OCI-LY1 (cell line): ENCODE measurements around the gene RBP5.

ENCODE experiments used
- H2AFZ ChIP-seq: fragments of 200-600 bp; sonication (generic), shearing (Covaris generic); 2 replicates; pipeline ENCODE4 v1.6.0; 2014; ENCODE audit warnings: antibody characterized with exemption, mild to moderate bottlenecking, low read length
- H3F3A ChIP-seq: fragments of 200-600 bp; sonication (generic), shearing (Covaris generic); 2 replicates; pipeline ENCODE4 v1.6.0; 2014; ENCODE audit warnings: mild to moderate bottlenecking, antibody characterized with exemption, low read length, moderate library complexity; ENCODE audit not compliant: insufficient read depth
- H3K27ac ChIP-seq: fragments of 200-600 bp; sonication (generic); 2 replicates; pipeline ENCODE4 v1.5.1; 2014; ENCODE audit warnings: low read length, mixed run types, mild to moderate bottlenecking, low read depth; ENCODE audit not compliant: poor library complexity, severe bottlenecking
- H3K27me3 ChIP-seq: fragments of 200-600 bp; sonication (generic); 2 replicates; pipeline ENCODE4 v1.6.0; 2014; ENCODE audit warnings: antibody characterized with exemption, mild to moderate bottlenecking, low read length, moderate library complexity; ENCODE audit not compliant: insufficient read depth
- H3K36me3 ChIP-seq: fragments of 200-600 bp; sonication (generic); 2 replicates; pipeline ENCODE4 v1.6.1; 2014; ENCODE audit warnings: mild to moderate bottlenecking, antibody characterized with exemption, low read length, moderate library complexity, mixed read lengths; ENCODE audit not compliant: insufficient read depth
- H3K4me1 ChIP-seq: fragments of 200-600 bp; sonication (generic); 2 replicates; pipeline ENCODE4 v1.5.1; 2014; ENCODE audit warnings: mild to moderate bottlenecking, low read length, moderate library complexity; ENCODE audit not compliant: insufficient read depth, severe bottlenecking
- H3K4me2 ChIP-seq: fragments of 200-600 bp; sonication (generic), shearing (Covaris generic); 2 replicates; pipeline ENCODE4 v1.6.1; 2014; ENCODE audit warnings: low read length
- H3K4me3 ChIP-seq: fragments of 200-600 bp; sonication (generic); 2 replicates; pipeline ENCODE4 v1.5.1; 2014; ENCODE audit warnings: low read length, low read depth, mild to moderate bottlenecking, mixed read lengths; ENCODE audit not compliant: poor library complexity, severe bottlenecking
- H3K79me2 ChIP-seq: fragments of 200-600 bp; shearing (Covaris generic); 2 replicates; pipeline ENCODE4 v1.6.1; 2016; ENCODE audit warnings: mixed run types, low read length, mixed read lengths; ENCODE audit not compliant: insufficient read depth
- H3K9ac ChIP-seq: fragments of 200-600 bp; sonication (generic), shearing (Covaris generic); 2 replicates; pipeline ENCODE4 v1.6.1; 2014; ENCODE audit warnings: mild to moderate bottlenecking, low read length, mixed read lengths
- H3K9me2 ChIP-seq: fragments of 200-600 bp; sonication (generic), shearing (Covaris generic); 2 replicates; pipeline ENCODE4 v1.6.1; 2014; ENCODE audit warnings: low read depth, mild to moderate bottlenecking, low read length, mixed read lengths
- H3K9me3 ChIP-seq: fragments of 200-600 bp; shearing (Covaris generic); 2 replicates; pipeline ENCODE4 v1.6.1; 2014; ENCODE audit warnings: low read length, mixed read lengths
- H4K20me1 ChIP-seq: fragments of 200-600 bp; sonication (generic), shearing (Covaris generic); 2 replicates; pipeline ENCODE4 v1.6.0; 2016; ENCODE audit warnings: mild to moderate bottlenecking, low read length; ENCODE audit not compliant: insufficient read depth
- CTCF ChIP-seq: fragments of 200-600 bp; sonication (generic), shearing (Covaris generic); IDR thresholded peaks from 2 replicates; pipeline ENCODE4 v1.5.1; 2017; ENCODE audit warnings: mild to moderate bottlenecking, antibody characterized with exemption, low read length, moderate library complexity, mixed read lengths
- EZH2 ChIP-seq: fragments of 200-600 bp; sonication (generic), shearing (Covaris generic); IDR thresholded peaks from 2 replicates; pipeline ENCODE4 v1.8.0; 2017; ENCODE audit warnings: borderline replicate concordance, mixed run types, mild to moderate bottlenecking, antibody characterized with exemption, low read length, moderate library complexity, mixed read lengths

RBP5 gene

DNA sequence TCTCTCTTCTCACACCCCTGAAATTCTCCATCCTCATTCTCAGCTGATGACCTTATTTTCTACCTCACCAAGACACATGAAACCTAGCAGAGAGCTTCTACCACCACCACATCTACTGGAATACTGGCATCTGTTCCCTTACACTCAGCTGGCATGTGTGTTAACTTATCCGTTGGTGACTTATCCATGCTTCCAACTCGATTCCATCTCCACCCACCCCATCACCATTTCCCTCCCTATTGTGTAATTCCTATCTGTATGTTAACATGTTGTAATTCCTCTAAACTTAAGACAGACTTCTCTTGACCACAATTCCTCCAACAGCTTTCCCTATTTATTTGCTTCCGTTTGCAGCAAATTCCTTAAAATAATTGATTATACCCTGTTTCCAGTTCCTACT lies 52.8 kb downstream of the RBP5 start:
- no peaks in the 10 kb centered on the region for H3K27me3 ChIP-seq
- H3K36me3 ChIP-seq = no peaks in the 10 kb centered on the region
- H3K9ac ChIP-seq = no peak overlapping the region
- H3K79me2 ChIP-seq = no peaks in the 10 kb centered on the region
- no peak overlapping the region for H3K27ac ChIP-seq
- H3K9me2 ChIP-seq = no peaks in the 10 kb centered on the region
- H3K9me3 ChIP-seq = no peaks in the 10 kb centered on the region
- no peak overlapping the region for H2AFZ ChIP-seq
- no peak overlapping the region for H3K4me2 ChIP-seq
- no peaks in the 10 kb centered on the region for H3F3A ChIP-seq
- no peaks in the 10 kb centered on the region for H3K4me1 ChIP-seq
- H3K4me3 ChIP-seq = no peak overlapping the region
- TF ChIP-seq CTCF = no peak
- TF ChIP-seq EZH2 = no peak
- H4K20me1 ChIP-seq = no peaks in the 10 kb centered on the region

DNA sequence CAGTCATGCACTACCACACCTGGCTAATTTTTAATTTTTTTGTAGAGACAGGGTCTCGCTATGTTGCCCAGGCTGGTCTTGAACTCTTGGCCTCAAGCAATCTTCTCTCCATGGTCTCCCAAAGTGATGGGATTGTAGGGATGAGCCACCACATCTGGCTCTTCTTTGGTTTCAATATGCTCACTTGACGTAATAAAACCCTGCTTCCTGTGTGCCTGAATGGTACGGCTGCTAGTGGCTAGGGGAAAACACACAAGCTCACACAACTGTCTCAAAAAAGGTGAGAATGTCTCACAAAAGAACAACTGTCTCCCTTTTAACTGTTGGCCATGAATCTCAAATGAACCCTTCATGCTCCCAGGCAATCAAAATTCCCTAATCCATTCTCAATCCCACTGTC lies 53.2 kb downstream of the RBP5 start:
- H3K4me1 ChIP-seq = no peaks in the 10 kb centered on the region
- no peaks in the 10 kb centered on the region for H3K9me2 ChIP-seq
- no peaks in the 10 kb centered on the region for H4K20me1 ChIP-seq
- no peaks in the 10 kb centered on the region for H3K9me3 ChIP-seq
- no peaks in the 10 kb centered on the region for H3K79me2 ChIP-seq
- H3K27me3 ChIP-seq = no peaks in the 10 kb centered on the region
- H3K36me3 ChIP-seq = no peaks in the 10 kb centered on the region
- no peaks in the 10 kb centered on the region for H3F3A ChIP-seq
- no peak for TF ChIP-seq EZH2
- no peak for TF ChIP-seq CTCF
- no peak overlapping the region for H3K27ac ChIP-seq
- no peak overlapping the region for H3K4me2 ChIP-seq
- no peak overlapping the region for H3K4me3 ChIP-seq
- no peak overlapping the region for H2AFZ ChIP-seq
- H3K9ac ChIP-seq = no peak overlapping the region

DNA sequence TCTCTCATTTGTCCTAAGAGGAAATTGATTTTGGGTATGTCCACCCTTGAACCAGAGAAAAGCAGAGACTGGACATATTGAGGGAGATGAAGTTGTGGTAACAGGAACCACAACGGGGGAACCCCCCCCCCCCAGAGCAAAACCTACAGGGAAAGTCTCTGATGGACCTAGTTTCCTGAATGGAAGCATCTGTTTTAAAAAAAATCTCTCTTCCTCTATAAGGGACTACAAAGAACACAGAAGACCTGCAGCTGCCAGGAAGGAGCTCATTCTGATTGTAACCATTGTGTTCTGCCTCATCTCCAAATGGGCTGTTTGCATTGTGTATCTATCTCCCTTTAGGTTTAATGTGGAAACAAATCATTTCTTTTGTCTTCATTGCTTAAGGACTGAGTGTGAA lies 54.7 kb downstream of the RBP5 start:
- H3K79me2 ChIP-seq = no peaks in the 10 kb centered on the region
- no peak overlapping the region for H3K4me2 ChIP-seq
- no peaks in the 10 kb centered on the region for H3K36me3 ChIP-seq
- H4K20me1 ChIP-seq = no peaks in the 10 kb centered on the region
- H3K9me2 ChIP-seq = no peaks in the 10 kb centered on the region
- no peak overlapping the region for H3K9ac ChIP-seq
- H3K4me1 ChIP-seq = no peaks in the 10 kb centered on the region
- no peak overlapping the region for H2AFZ ChIP-seq
- no peaks in the 10 kb centered on the region for H3F3A ChIP-seq
- no peaks in the 10 kb centered on the region for H3K9me3 ChIP-seq
- no peaks in the 10 kb centered on the region for H3K27me3 ChIP-seq
- TF ChIP-seq EZH2 (no peak), CTCF (no peak)
- H3K4me3 ChIP-seq = no peak overlapping the region
- no peak overlapping the region for H3K27ac ChIP-seq
